Uterus (tissue), 2 donors: ENCODE data around the gene H6PD.

ENCODE experiments used
- POLR2A ChIP-seq, 2 donors: fragments of 450-650 bp; IDR thresholded peaks; one replicate each; pipeline ENCODE4 v1.6.1; 2016; ENCODE audit warnings: antibody characterized with exemption in 2 of 2, mild to moderate bottlenecking in 1 of 2, moderate library complexity in 1 of 2
- TF ChIP-seq, protein P1 (sequence below), 4 experiments: fragments of 200-600 bp in 2 of 4; fragments of 450-650 bp in 2 of 4; sonication (generic) in 2 of 4; IDR thresholded peaks; one replicate each; pipeline ENCODE4 v1.5.1; 2016 to 2019; ENCODE audit warnings: antibody characterized with exemption in 4 of 4, mild to moderate bottlenecking in 2 of 4, moderate library complexity in 1 of 4

DNA sequence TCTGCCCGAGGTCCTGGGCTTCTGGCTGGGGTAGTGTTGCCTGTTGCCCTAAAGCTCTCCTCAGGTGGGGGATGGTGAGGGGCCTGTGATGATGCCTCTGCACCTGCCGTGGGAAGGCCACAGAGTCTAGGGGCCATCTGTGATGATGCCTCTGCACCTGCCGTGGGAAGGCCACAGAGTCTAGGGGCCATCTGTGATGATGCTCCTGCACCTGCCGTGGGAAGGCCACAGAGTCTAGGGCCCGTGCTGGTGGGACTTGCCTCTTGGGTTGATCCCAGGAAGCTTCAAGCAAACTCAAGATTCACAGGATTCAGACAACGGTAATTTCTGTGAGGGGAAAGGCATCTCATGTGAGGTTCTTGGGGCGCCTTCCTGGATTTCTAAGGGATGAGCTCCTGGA lies 75.4 kb downstream of the H6PD start:
- TF ChIP-seq, protein P1, sequence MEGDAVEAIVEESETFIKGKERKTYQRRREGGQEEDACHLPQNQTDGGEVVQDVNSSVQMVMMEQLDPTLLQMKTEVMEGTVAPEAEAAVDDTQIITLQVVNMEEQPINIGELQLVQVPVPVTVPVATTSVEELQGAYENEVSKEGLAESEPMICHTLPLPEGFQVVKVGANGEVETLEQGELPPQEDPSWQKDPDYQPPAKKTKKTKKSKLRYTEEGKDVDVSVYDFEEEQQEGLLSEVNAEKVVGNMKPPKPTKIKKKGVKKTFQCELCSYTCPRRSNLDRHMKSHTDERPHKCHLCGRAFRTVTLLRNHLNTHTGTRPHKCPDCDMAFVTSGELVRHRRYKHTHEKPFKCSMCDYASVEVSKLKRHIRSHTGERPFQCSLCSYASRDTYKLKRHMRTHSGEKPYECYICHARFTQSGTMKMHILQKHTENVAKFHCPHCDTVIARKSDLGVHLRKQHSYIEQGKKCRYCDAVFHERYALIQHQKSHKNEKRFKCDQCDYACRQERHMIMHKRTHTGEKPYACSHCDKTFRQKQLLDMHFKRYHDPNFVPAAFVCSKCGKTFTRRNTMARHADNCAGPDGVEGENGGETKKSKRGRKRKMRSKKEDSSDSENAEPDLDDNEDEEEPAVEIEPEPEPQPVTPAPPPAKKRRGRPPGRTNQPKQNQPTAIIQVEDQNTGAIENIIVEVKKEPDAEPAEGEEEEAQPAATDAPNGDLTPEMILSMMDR (IDR thresholded peaks at IDR 0.05), result no peak
- no peak for TF ChIP-seq POLR2A (IDR thresholded peaks at IDR 0.05)
